Pulmonary artery endothelial cell (primary cell): ENCODE results near the gene ESR1. TPM values are rescaled to one million over a fixed set of nuclear protein-coding genes. Genes with fewer than 3 reads are reported as not detected.

Experiments used
- DNase-seq: peaks from one replicate; pipeline ENCODE4 v3.0.0-alpha.2; 2011; ENCODE audit warnings: low read depth, low spot score
- total RNA-seq: library from RNA; depleted of rRNA; stranded (reverse); fragments of >200 nt; gene quantifications from 2 replicates; pipeline ENCODE4 v1.2.3, GENCODE V29; 2014

The ESR1 gene
- total RNA-seq, 1 donor from 2014 or later, result 0.13 TPM

DNA sequence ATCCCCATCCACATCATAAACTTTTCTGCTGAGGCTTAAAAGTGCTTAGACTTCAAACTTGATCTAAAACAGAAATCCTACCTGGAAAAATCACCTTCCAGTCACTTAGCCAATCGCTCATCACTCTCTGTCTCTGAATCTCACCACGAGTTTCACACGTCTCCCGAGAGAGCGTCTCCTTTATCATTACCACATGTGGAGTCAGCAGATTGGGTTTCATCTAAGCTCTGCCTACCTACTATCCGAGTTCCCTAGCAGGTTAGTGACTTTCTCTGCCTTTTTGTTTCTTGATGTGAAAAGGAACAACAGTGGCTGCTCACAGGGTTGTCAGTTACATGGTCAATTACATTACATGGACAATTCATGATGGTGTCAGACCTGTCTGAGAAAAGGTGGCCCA lies 286.2 kb downstream of the ESR1 start:
- no peak for DNase-seq

DNA sequence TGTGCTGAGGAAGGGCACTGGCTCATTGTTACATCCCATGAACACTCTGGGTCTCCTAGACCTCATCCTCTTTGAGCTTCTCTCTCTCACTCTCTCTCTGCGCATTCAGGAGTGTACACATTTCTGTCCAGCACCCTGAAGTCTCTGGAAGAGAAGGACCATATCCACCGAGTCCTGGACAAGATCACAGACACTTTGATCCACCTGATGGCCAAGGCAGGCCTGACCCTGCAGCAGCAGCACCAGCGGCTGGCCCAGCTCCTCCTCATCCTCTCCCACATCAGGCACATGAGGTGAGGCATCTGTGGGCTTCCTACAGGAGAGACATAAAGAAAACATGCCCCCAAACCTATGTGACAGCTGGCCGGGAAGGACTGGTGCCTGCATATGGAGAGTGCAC lies 286.8 kb downstream of the ESR1 start:
- DNase-seq, result no peak

- peak; percentile 92 for DNase-seq
Measured at GRCh38 chr6:152094992-152095592, 287.6 kb downstream of the ESR1 start.

DNA sequence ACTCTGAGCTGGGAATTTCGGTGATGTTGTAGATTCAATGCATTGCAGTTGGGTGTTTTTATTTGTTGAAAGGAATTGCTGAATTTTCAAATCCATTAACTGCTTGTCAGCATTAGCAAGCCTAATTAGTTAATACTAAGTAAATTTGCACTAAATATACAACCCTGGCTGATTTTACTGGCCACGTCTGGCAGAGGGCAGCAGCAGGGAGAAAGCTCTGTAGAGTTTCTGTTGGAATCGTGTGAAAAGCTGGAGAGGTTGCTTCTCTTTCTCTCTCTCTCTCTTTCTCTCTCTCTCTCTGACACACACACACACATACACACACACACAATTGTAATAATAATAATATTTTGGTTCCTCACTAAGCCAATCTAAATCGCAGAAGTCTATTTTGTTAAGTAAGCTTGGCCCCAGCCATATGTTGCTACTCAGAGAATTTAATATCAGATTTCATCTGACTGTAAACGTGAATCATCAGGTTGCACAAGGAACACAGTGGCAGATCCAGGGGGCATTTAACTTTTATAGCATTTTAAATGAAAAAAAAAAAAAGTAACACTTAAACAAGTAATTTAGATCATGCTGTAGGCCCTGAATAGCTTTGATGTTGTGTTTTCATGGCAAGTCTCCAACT lies 289.5 kb downstream of the ESR1 start:
- no peak for DNase-seq

GRCh38 chr6:152098683-152099082 lies 291.2 kb downstream of the ESR1 start:
- no peak for DNase-seq

DNA sequence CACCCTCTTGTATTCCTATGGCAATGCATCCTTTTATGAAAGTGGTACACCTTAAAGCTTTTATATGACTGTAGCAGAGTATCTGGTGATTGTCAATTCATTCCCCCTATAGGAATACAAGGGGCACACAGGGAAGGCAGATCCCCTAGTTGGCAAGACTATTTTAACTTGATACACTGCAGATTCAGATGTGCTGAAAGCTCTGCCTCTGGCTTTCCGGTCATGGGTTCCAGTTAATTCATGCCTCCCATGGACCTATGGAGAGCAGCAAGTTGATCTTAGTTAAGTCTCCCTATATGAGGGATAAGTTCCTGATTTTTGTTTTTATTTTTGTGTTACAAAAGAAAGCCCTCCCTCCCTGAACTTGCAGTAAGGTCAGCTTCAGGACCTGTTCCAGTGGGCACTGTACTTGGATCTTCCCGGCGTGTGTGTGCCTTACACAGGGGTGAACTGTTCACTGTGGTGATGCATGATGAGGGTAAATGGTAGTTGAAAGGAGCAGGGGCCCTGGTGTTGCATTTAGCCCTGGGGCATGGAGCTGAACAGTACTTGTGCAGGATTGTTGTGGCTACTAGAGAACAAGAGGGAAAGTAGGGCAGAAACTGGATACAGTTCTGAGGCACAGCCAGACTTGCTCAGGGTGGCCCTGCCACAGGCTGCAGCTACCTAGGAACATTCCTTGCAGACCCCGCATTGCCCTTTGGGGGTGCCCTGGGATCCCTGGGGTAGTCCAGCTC lies 292.1 kb downstream of the ESR1 start:
- DNase-seq, result no peak

DNA sequence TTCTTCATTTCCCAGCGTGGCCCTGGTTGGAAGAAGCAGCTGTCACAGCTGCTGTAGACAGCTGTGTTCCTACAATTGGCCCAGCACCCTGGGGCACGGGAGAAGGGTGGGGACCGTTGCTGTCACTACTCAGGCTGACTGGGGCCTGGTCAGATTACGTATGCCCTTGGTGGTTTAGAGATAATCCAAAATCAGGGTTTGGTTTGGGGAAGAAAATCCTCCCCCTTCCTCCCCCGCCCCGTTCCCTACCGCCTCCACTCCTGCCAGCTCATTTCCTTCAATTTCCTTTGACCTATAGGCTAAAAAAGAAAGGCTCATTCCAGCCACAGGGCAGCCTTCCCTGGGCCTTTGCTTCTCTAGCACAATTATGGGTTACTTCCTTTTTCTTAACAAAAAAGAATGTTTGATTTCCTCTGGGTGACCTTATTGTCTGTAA lies 292.7 kb downstream of the ESR1 start:
- no peak for DNase-seq

- no peak for DNase-seq
Measured at GRCh38 chr6:152107973-152108372, 300.5 kb downstream of the ESR1 start.

DNA sequence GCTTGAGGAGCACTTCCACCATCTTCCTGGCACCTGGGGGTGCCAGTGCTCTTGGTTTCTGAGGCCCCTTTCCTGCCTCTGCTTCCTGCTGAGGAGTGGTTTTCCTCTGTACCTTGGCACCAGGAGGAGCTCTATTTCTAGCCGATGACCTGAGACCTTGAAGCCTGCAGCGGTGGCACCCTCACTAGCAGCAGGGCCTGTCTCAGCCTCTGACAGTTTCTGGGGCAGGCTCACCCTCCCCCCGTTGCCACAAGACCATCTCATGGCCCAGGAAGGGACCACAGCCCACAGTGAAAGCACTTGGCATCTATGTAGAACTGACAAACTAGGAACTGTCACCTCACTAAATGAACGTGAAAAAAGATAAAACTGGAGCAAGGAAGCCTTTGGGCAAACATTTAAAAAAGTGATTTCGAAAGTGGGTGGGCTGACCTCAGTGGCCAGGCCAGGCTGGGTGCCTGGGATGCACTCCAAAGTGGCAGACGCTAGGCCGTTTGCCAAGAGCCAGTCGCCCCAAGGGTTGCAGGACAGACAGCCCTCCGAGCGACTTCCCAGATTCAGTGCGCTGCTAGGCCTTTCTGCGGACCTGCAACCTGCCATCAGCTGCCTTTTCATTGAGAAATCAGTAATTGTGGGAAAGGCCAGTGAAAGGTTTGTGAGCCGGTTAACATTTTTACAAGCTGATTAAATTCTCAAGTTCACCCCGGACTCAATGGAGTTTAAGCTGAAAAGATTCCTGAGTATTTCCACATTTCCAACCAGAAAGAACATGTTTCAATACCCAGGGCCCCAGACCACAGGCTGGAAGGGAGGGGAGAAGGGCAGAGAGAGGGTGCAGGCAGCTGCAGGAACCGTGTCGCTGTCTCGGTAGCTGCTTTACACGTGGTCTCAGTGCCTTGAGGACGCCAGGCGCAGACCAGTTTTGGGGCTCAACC lies 303.7 kb downstream of the ESR1 start:
- no peak for DNase-seq

DNA sequence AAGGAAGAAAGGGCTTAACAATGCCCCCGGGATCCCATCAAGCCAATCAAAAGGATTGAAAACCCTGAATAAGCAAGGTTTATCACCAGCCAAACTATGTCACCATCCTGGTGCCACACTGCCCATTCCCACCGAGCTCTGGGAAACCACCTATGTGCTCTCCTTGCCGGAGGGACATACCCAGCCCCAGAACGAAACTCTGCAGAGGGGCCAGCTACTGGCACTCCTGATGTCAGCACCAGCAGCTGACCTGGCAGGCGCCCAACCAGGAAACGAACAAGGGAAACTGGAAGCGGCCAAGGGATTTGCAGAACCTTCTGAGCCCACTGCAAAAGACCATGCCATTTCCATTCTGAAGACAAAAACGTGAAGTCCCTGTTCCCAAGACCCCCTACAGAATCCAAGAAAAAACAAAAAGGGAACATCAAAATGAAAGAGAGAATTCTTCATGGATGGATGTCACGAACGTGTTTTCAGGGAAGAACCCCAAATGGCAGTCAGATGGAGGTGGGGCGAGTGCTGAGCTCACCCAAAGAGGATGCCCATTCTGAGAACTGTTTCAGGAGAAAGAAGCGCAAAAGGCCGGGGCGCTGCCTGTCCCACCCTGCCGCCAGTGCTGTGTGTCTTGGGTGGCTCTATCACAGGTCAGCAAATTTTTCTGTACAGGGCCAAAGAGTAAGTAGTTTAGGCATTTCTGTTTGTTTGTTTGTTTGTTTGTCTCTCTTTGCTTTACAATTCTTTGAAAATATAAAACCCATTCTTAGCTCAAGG lies 305.2 kb downstream of the ESR1 start:
- DNase-seq, result peak; percentile 17

DNA sequence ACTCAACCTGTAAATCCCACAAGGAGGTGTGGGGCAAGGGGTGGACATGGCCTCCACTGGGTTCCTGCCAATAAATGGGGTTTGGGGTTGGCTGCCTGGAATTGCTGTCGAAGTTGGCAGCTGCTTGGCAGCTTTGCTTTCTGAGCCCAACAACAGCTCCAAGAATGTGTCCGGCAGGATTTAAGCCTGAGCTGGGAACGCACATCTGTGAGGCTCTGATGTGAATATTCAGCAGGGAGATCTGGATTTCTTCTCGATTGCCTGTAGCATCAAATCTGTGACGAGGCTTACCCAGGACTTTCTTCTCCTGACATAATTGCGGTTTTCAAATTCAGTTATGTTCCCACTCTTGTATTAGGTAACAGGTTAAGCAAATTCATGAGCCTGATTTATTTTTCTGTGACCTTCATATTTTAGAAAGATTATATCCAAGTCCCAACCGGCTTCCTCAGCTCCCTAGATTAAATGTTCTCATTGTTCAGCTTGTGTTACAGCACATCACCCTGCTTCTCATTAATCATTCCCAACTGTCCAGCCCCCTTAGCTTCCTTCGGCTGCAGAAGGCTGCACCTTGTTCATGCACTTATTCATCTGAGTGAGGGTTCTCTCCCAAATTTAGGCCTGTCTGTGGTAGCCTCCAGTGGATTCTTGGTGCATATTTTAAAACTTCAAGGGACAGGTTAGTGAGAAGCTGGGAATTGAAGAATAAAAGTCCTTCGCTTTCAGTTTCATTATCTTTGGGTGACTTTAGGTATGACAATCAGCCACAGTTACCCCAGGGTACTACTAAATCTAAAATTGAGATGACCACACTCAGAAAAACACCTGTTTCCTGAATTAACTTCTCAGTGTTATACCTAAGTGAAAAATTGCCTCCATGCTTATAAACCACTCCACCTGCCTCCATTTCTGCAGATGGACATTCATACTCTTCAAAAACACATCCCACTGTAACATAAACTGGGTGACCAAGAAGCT lies 310.0 kb downstream of the ESR1 start:
- no peak for DNase-seq

DNA sequence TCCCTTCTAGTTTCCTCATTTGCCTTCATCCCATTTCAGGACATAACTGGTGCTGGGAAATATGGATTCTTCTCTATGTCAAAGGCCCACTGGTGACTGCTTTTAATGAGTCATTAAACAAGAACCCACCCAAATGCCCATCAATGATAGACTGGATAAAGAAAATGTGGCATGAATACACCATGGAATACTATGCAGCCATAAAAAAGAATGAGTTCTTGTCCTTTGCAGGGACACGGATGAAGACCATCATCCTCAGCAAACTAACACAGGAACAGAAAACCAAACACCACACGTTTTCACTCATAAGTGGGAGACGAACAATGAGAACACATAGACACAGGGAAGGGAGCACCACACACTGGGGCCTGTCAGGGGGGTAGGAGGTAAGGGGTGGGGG lies 310.7 kb downstream of the ESR1 start:
- no peak for DNase-seq

GRCh38 chr6:152118678-152119077 lies 311.2 kb downstream of the ESR1 start:
- DNase-seq, result no peak

- DNase-seq, result no peak
Measured at GRCh38 chr6:152119831-152120230, 312.3 kb downstream of the ESR1 start.

DNA sequence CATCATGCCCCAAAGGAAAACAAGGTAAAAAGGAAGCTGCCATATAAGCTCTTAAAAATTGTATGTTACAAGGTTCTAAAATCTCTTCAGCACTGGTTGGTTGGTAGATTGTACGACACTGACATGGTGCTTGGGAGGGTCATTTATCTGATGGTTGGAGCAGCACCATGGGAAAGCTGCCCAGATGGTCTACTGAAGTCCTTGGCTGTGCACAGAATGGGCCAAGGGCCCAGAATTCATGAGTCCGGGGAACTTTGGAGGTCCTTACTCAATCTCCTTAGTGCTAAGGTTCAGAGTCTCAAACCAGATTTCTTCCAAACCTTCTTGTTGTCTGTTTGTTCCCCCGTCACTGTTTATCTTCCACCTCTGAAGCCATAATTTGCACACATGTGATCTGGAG lies 314.4 kb downstream of the ESR1 start:
- no peak for DNase-seq

GRCh38 chr6:152122434-152122833 lies 315.0 kb downstream of the ESR1 start:
- no peak for DNase-seq

DNA sequence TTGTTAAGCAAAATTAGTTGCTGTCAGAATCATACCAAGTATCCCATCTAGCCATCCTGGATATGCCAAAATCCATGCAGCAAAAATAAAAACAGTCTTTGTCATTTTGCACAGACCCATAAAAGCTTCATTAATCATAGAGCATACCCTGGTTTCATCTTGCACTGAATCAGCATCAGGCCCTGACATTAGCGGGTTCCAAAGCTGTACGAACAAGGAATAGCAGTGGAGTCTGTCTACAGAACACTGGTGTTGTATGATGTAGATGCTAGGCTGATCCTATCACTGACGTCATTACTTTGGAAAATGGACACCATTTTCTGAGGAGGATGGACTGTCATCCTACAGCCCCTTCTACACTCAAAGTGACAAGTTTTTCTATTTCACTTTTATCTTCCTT lies 315.6 kb downstream of the ESR1 start:
- DNase-seq, result no peak

GRCh38 chr6:152124429-152125074 lies 317.1 kb downstream of the ESR1 start:
- peak; percentile 33 for DNase-seq
